Measurements from ENCODE around the gene GPHN.

The GPHN gene

DNA sequence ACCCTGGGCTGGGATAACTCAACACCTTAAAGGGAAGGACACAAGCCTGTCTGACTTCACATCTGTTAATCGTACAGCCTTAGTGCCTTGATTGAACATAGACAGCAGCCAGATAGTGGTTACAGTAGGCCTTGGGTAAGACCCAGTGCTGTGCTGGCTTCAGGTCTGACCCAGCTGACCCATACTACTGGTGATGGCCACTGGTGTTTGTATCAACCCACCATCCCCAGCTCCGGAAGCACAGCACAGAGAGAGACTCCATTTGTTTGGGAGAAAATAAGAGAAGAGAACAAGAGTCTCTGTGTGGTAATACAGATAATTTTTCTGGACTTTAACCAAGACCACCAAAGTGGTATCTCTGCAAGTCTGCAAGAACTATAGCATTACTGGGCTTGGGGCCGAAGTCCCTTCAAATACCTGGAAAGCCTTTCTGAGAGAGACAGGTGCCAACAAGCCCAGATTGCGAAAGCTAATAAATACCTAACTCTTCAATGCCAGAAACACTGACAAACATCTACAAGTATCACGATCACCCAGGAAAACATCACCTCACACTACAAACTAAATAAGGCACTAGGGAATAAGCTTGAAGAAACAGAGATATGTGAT lies 351.2 kb downstream of the GPHN start:
- TF ChIP-seq, protein P1, sequence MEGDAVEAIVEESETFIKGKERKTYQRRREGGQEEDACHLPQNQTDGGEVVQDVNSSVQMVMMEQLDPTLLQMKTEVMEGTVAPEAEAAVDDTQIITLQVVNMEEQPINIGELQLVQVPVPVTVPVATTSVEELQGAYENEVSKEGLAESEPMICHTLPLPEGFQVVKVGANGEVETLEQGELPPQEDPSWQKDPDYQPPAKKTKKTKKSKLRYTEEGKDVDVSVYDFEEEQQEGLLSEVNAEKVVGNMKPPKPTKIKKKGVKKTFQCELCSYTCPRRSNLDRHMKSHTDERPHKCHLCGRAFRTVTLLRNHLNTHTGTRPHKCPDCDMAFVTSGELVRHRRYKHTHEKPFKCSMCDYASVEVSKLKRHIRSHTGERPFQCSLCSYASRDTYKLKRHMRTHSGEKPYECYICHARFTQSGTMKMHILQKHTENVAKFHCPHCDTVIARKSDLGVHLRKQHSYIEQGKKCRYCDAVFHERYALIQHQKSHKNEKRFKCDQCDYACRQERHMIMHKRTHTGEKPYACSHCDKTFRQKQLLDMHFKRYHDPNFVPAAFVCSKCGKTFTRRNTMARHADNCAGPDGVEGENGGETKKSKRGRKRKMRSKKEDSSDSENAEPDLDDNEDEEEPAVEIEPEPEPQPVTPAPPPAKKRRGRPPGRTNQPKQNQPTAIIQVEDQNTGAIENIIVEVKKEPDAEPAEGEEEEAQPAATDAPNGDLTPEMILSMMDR (IDR thresholded peaks at IDR 0.05; ENCODE audit: low read depth, low read length), result no peak

GRCh38 chr14:66881596-66881995 lies 373.6 kb downstream of the GPHN start:
- DNase-seq, result no peak
- Histone ChIP-seq H3K27me3 (no peaks in the 10 kb centered on the region), H3K36me3 (no peaks in the 10 kb centered on the region; the same call in 1 of the 2 replicates), H3K4me3 (ENCODE audit: low read depth, low read length) (no peak overlapping the region), H3K4me1 (no peaks in the 10 kb centered on the region), H3K9me3 (no peaks in the 10 kb centered on the region)
- TF ChIP-seq, protein P1 (IDR thresholded peaks at IDR 0.05; ENCODE audit: low read depth, low read length), result no peak

More for the DNA sequence above, 351.2 kb downstream of the GPHN start:
- H3K4me1 ChIP-seq, result no peaks in the 10 kb centered on the region
- DNase-seq, result no peak
- no peaks in the 10 kb centered on the region for H3K9me3 ChIP-seq
- H3K36me3 ChIP-seq, result no peaks in the 10 kb centered on the region
- no peaks in the 10 kb centered on the region for H3K27me3 ChIP-seq
- H3K4me3 ChIP-seq (ENCODE audit: low read depth, low read length), result no peak overlapping the region

DNA sequence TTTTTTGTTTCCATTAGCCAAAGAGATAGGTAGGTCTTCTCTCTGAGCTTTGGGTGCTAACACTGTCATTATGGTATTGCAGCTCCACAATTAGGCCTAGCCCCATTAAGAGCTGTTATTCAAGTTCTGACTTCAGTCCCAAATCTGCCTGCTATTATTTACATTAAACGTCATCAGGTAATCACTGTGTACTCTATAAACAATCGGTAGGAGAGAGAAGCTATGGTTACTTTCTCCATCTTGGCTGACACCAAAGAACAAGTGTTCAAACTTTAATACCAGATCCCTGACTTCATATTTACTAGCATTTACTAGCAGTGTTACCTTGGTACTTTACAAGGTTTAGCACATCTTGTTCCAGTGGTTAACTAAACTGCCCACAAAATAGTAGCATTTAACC lies 376.2 kb downstream of the GPHN start:
- no peaks in the 10 kb centered on the region for H3K27me3 ChIP-seq
- no peak overlapping the region for H3K4me3 ChIP-seq (ENCODE audit: low read depth, low read length)
- no peaks in the 10 kb centered on the region; the same call in none of the 2 replicates for H3K36me3 ChIP-seq
- DNase-seq, result no peak
- TF ChIP-seq, protein P1 (IDR thresholded peaks at IDR 0.05; ENCODE audit: low read depth, low read length), result no peak
- H3K9me3 ChIP-seq, result no peaks in the 10 kb centered on the region
- H3K4me1 ChIP-seq, result no peaks in the 10 kb centered on the region

GRCh38 chr14:66900719-66901118 lies 392.8 kb downstream of the GPHN start:
- no peaks in the 10 kb centered on the region for H3K27me3 ChIP-seq
- no peaks in the 10 kb centered on the region for H3K9me3 ChIP-seq
- H3K4me3 ChIP-seq (ENCODE audit: low read depth, low read length), result no peak overlapping the region
- H3K4me1 ChIP-seq, result no peaks in the 10 kb centered on the region
- no peak for DNase-seq
- TF ChIP-seq, protein P1 (IDR thresholded peaks at IDR 0.05; ENCODE audit: low read depth, low read length), result no peak
- no peaks in the 10 kb centered on the region for H3K36me3 ChIP-seq

- TF ChIP-seq, protein P1 (IDR thresholded peaks at IDR 0.05; ENCODE audit: low read depth, low read length), result no peak
- H3K36me3 ChIP-seq, result no peaks in the 10 kb centered on the region
- H3K4me3 ChIP-seq (ENCODE audit: low read depth, low read length), result no peak overlapping the region
- DNase-seq, result no peak
- no peaks in the 10 kb centered on the region for H3K27me3 ChIP-seq
- no peaks in the 10 kb centered on the region for H3K4me1 ChIP-seq
- no peaks in the 10 kb centered on the region for H3K9me3 ChIP-seq
These were observed 402.4 kb downstream of the GPHN start for GRCh38 chr14:66910311-66910840.

DNA sequence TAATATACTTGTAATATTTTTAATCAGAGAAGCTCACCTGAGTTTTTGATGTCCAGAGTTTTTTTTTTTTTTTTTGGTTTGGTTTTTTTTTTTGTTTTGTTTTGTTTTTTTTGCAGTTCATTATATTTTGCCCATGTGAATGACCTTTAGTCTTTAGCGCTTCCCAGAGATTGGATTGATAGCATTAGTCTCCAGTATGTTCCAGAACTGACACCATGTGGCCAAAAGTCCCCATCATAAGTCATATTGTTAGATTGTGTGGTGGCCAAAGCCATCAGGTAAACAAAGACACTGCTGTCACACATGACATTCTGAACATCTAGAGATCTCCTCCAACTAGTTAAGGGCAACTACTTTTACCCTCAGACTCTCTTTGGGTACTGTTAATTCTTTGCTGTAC lies 408.5 kb downstream of the GPHN start:
- Histone ChIP-seq H3K4me1 (no peaks in the 10 kb centered on the region), H3K9me3 (no peaks in the 10 kb centered on the region), H3K4me3 (ENCODE audit: low read depth, low read length) (no peak overlapping the region), H3K27me3 (no peaks in the 10 kb centered on the region), H3K36me3 (no peaks in the 10 kb centered on the region)
- no peak for DNase-seq
- TF ChIP-seq, protein P1 (IDR thresholded peaks at IDR 0.05; ENCODE audit: low read depth, low read length), result no peak

Measured in BE2C (cell line).